8988T (cell line): ENCODE data around the gene SEPTIN6.

Experiments used
- DNase-seq: peaks from one replicate; pipeline ENCODE4 v3.0.0; 2011

Gene SEPTIN6

DNA sequence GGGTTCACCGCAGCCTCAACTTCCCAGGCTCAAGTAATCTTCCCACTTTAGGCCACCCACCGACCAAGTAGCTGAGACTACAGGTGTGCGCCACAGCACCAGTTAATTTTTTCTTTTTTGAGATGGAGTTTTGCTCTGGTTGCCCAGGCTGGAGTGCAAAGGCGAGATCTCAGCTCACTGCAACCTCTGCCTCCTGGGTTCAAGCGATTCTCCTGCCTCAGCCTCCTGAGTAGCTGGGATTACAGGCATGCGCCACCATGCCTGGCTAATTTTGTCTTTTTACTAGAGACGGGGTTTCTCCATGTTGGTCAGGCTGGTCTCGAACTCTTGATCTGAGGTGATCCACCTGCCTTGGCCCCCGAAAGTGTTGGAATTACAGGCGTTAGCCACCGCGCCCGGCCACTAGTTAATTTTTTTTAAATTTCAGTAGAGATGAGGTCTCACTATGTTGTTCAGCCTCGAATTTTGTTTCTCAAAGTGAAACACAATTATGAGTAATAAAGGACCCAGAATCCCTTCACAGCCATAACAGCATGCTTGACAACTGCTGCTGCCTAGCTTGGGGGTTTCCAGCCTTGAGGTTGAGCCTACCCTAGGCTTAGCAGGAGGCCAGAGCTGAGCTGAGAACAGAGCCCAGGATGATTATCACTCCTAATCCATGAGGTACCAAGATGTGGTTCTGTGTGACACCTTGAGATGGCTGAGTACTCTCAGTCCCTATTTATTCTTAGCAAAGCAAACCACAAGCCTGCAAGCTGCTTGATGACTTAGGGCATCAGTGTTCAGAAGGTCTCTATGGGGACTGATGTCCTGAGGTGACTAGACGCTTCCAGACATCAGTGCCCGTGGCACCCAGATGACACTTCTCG lies 45.2 kb downstream of the SEPTIN6 start:
- DNase-seq: no peak

DNA sequence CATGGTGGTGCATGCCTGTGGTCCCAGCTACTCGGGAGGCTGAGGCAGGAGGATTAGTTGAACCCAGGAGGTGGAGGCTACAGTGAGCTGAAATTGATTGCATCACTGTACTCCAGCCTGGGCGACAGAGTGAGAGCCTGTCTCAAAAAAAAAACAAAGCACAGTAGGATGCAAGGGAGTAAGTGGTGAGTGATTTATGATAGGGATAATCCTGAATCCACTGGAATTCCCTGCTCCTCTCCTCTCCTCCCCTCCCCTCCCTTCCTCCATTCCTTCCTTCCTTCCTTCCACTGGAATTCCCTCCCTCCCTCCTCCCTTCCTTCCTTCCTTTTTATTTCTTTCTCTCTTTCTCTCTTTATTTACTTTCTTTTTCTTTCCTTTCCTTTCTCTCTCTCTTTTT lies 45.9 kb downstream of the SEPTIN6 start:
- no peak for DNase-seq

DNA sequence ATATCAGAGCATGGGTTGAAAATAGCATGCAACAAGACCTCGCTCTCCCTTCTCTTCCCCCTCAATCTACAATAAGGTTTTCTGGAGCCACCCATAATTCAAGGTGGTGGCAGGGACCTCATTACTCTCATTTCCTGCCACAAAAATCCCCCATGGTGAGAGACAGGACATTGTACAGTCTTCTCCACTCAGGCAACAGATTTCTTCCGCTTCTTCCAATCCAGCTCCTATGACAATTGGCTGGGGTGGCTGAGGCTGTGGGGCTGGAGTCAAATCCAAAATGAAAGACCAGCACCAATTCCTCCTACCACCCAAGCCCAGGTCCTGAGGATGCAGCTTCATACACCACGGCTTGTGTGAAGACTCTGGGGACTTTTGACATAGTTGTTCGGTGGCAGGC lies 46.5 kb downstream of the SEPTIN6 start:
- no peak for DNase-seq

DNA sequence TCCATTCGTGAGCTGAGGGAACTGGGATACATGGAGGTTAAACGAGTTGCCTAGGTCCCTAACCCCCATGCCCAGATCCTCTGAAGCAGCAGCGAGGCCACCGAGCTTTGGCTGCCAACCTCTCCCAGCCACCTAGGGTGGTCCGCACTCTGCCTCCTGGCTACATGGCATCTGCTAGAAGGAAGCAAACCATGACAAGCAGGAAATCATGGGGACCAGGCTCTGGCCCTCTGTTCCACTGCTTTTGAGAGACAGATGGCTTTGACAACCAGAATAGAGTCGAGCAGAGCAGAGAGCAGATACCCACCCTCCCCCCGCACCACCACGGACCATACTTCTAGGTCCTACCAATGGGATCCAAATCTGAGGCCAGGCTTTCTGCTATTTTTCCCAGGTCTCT lies 49.3 kb downstream of the SEPTIN6 start:
- no peak for DNase-seq
